ENCODE measurements around the gene RUFY1.
"Not testable (repeated sequence)": the region's sequence is repeated elsewhere in the genome, so short reads cannot be mapped to it uniquely, and the experiment has no call there.

Gene RUFY1

GRCh38 chr5:179623003-179623905, 72.9 kb downstream of the RUFY1 start, which contains the start of gene HNRNPH1:
TSS of gene HNRNPH1 (minus strand) at chr5:179623671. CDS start at chr5:179623133, 538 bp downstream.
- DNase-seq: peak; percentile 99

DNA sequence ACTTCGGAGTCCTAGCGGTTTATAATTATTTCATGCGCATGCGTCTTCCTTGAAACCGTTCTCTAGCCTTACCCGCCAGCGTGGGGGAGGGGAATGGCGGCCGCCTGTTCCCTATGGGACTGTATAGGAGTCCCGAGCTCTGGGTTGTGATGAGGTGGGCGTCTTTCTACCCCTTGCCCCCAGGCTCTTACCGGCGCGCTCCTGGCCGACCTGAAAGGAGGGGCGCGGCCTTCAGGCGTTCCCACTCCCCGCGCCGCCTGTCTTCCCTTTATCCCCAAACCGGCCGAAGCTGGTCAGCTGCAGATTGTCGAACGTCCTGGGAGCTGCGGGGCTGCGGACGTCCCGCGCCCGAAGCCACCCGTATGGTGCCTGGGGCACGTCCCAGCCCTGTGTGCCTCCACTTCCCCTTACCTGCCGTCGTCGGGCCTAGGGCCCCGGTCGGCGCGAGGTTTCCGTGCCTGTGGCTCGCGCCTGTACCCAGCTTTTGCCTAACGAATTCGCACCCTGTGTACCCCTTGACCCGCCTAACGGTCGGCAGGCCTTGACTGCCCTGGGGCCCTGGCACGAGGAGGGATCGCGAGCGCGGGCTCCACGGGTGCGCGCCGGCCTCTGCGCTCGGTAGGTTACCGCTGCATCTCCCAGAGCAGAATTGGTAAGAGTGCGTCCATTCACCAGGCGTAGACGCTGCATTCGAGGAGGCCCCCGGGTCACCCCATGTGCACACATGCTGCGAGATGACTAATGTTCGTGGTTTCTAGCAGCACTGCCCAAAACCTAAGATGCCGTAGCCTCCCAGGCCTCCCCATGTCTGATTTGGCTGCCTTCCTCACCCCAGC, 73.8 kb downstream of the RUFY1 start:
- DNase-seq: no peak

GRCh38 chr5:179624841-179625271, 74.5 kb downstream of the RUFY1 start:
- no peak for DNase-seq

- not testable (repeated sequence) for DNase-seq
These were observed 83.4 kb downstream of the RUFY1 start for GRCh38 chr5:179633501-179634369.

DNA sequence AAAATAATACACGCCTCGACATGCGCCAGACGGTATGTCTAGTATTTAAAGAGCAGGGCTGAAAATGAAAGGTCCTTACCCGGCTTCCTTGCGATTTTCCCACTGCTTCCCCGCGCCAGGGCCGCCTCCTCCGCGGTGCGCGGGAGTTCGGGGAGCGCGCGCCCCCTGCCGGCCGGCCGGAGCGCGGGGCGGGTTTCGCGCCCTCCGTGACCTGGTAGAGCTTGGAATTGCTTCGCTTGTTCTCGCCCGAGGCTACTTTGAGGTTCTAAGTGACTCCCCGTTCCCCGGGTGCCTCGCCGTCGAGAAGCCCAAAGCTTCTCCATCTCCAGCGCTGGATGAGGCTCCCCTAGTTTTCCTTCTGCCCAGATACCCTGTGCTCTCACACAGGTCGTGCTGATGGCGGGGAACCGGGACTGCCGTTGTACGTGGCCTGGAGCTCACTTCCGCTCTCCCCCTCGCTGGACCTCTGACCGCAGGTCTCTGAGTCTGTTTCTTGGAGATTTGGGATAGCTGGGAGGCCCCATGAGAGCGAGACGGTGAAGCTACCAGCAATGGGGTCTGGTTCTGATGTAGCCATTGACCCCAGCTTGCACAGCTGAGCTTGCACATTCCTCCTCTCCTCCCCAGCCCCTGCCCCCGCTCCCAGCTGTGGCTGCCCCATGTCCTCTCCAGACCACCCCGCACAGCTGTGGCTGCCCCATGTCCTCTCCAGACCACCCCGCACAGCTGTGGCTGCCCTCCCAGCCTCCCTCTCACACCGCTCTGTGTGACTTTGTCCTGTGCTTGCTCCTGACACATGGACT, 84.2 kb downstream of the RUFY1 start:
- not testable (repeated sequence) for DNase-seq

GRCh38 chr5:179639296-179639695, 88.9 kb downstream of the RUFY1 start:
- not testable (repeated sequence) for DNase-seq

DNA sequence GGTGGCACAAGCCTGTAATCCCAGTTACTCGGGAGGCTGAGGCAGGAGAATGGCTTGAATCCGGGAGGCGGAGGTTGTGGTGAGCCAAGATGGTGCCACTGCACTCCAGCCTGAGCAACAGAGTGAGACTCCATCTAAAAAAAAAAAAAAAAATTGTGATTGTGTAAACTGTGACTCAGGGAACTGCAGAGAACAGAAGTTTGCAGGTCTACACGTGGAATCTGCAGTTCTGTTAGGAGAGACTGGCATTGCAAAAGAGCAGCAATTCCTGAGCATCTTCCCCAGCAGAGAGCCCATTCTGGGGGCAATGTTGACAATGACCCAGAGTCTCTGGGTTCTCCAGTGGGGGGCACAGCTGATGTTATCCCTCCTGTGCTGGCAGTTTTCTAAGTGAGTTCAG, 91.4 kb downstream of the RUFY1 start:
- not testable (repeated sequence) for DNase-seq

DNA sequence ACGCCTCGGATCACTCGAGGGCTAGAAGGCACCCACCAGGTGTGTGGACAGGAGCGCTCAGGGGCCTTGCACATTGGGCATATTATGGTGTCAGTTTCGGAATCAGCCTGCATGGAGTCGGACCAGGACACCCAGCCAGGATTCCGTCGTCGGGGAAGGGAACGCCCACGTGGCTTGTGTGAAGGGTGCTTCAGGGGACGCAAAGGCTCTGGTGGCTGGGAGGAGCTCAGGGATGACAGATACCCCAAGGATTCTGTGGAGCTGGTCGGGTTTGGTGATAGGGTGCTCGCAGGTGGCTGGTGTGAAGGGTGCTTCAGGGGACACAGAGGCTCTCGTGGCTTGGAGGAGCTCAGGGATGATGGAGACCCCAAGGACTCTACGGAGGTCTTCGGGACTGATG, 92.3 kb downstream of the RUFY1 start:
- DNase-seq: not testable (repeated sequence)

GRCh38 chr5:179643141-179643920, 93.0 kb downstream of the RUFY1 start:
- not testable (repeated sequence) for DNase-seq

GRCh38 chr5:179644766-179645165, 94.4 kb downstream of the RUFY1 start:
- not testable (repeated sequence) for DNase-seq

- DNase-seq: no peak
These were observed 98.1 kb downstream of the RUFY1 start for GRCh38 chr5:179648410-179648809.

DNA sequence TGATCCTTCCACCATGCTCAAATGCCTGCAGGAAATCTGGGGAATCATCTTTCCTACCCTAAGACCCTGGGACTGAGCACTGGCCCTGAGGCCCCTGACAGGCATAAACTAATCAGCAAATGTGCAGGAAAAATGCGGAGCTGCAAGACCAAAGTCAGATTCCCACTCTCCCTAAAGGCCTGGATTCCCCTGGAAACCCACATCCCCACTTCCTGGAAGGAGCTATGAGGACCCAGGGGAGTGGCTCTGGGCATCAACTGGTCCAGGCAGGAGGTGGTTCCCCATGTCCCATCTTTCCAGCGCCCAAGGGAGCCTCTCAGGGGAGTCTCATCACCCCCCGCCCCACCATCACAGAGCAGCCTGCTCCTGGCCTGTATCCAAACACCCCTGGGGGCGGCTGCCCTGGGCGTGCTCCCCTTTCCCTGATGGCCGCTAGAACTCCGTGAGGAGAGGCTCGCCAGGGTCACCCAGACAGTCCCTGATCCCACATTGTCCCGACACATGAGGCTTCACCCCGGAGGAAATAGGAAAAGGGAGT, 98.9 kb downstream of the RUFY1 start:
- DNase-seq: not testable (repeated sequence)

DNA sequence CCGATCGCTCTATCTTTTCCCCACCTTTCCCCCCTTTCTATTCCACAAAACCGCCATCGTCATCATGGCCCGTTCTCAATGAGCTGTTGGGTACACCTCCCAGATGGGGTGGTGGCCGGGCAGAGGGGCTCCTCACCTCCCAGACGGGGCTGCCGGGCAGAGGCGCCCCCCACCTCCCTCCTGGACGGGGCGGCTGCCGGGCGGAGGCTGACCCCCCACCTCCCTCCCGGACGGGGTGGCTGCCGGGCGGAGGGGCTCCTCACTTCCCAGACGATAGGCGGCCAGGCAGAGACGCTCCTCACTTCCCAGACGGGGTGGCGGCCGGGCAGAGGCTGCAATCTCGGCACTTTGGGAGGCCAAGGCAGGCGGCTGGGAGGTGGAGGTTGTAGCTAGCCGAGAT, 99.9 kb downstream of the RUFY1 start:
- DNase-seq: not testable (repeated sequence)

DNA sequence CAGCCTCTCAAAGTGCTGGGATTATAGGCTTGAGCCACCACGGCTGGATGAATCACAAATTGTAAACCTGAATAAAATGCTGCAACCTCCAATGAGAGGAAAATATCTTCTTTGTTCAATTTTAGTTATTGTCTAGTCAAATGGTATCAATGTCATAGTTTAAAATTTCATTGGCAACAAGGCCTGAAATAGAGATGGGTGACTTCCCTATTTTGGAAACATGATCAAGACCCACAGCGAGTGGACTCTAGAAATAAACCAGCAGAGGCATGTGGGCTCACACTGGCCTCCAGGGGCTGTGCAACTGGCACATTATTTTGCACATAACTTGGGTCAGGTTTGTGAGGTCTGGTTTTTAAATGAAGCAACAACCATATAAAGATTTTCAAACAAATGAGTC, 102.8 kb downstream of the RUFY1 start:
- not testable (repeated sequence) for DNase-seq

- DNase-seq: not testable (repeated sequence)
These were observed 107.2 kb downstream of the RUFY1 start for GRCh38 chr5:179657302-179658178.

- peak; percentile 34 for DNase-seq
These were observed 108.0 kb downstream of the RUFY1 start for GRCh38 chr5:179658179-179658856.
